PC-9 (cell line): ENCODE measurements around the gene IFITM1. TPM values are rescaled to one million over a fixed set of nuclear protein-coding genes. Genes with fewer than 3 reads are reported as not detected.

Experiments used
- BruUV-seq: library from RNA; stranded (reverse); fragments of 400-500 nt; replicated peaks from 2 replicates; lab custom pipeline; 2021; lab: Mats Ljungman, UMichigan
- CTCF ChIA-PET: fragments of 300-600 bp; sonication (Branson Sonifier 250); formaldehyde crosslinking; loops from one replicate; lab custom pipeline; 2022; ENCODE audit warnings: antibody characterized with exemption; lab: Charles Lee
- POLR2A ChIA-PET: fragments of 300-600 bp; sonication (Branson Sonifier 250); formaldehyde crosslinking; loops from one replicate; lab custom pipeline; 2022; ENCODE audit warnings: antibody characterized with exemption; ENCODE audit not compliant: unreplicated experiment; lab: Charles Lee
- DNase-seq, 2 experiments: peaks; one replicate each; pipeline versions ENCODE4 v3.0.0 to v3.0.0-alpha.2; 2015 to 2022; ENCODE audit warnings: mixed read lengths in 1 of 2
- H2AFZ ChIP-seq: fragments of 200-600 bp; sonication (generic); 2 replicates; pipeline ENCODE4 v1.8.1; 2017; ENCODE audit warnings: antibody characterized with exemption
- H3F3A ChIP-seq: fragments of 200-600 bp; sonication (generic); 2 replicates; pipeline ENCODE4 v1.8.1; 2017; ENCODE audit warnings: antibody characterized with exemption, mild to moderate bottlenecking, low read depth; ENCODE audit not compliant: insufficient read depth
- H3K27ac ChIP-seq: fragments of 200-600 bp; sonication (generic); 2 replicates; pipeline ENCODE4 v1.6.1; 2016; ENCODE audit warnings: mixed run types
- H3K27me3 ChIP-seq: fragments of 200-600 bp; sonication (generic); 2 replicates; pipeline ENCODE4 v1.6.1; 2016; ENCODE audit warnings: low read depth, mixed run types; ENCODE audit not compliant: insufficient read depth
- H3K36me3 ChIP-seq: fragments of 200-600 bp; sonication (generic); 2 replicates; pipeline ENCODE4 v1.6.1; 2016; ENCODE audit warnings: low read depth, mixed run types
- H3K4me1 ChIP-seq: fragments of 200-600 bp; sonication (generic); replicated peaks from 2 replicates; pipeline ENCODE4 v1.6.1; 2016; ENCODE audit warnings: mixed run types; ENCODE audit not compliant: insufficient read depth
- H3K4me2 ChIP-seq: fragments of 200-600 bp; sonication (generic); 2 replicates; pipeline ENCODE4 v1.6.1; 2017; ENCODE audit warnings: mixed run types
- H3K4me3 ChIP-seq: fragments of 200-600 bp; sonication (generic); 2 replicates; pipeline ENCODE4 v1.6.1; 2016; ENCODE audit warnings: mixed run types
- H3K79me2 ChIP-seq: fragments of 200-600 bp; sonication (generic); 2 replicates; pipeline ENCODE4 v1.6.1; 2017; ENCODE audit warnings: low read depth, mixed run types
- H3K9me2 ChIP-seq: fragments of 200-600 bp; sonication (generic); 2 replicates; pipeline ENCODE4 v1.8.1; 2017; ENCODE audit warnings: mild to moderate bottlenecking; ENCODE audit not compliant: insufficient read depth
- H3K9me3 ChIP-seq: fragments of 200-600 bp; sonication (generic); 2 replicates; pipeline ENCODE4 v1.8.1; 2016; ENCODE audit warnings: low read depth; ENCODE audit not compliant: insufficient read depth
- H4K20me1 ChIP-seq: fragments of 200-600 bp; sonication (generic); 2 replicates; pipeline ENCODE4 v1.8.1; 2017; ENCODE audit not compliant: insufficient read depth
- EZH2 ChIP-seq: fragments of 200-600 bp; sonication (generic); IDR thresholded peaks from 2 replicates; pipeline ENCODE4 v1.8.0; 2017; ENCODE audit warnings: antibody characterized with exemption, low read depth
- intact Hi-C: fragments of 100-400 bp; cut with micrococcal nuclease; formaldehyde crosslinking; loops from one replicate; pipeline ENCODE4 v1.10.0; 2022; ENCODE audit not compliant: unreplicated experiment
- total RNA-seq: library from RNA; stranded (reverse); gene quantifications from 2 replicates; pipeline ENCODE4 v1.2.3, GENCODE V29; 2021
- TF ChIP-seq, protein P1 (sequence below): fragments of 200-600 bp; sonication (generic); conservative IDR thresholded peaks from 2 replicates; pipeline ENCODE4 v1.6.1; 2017; ENCODE audit warnings: mixed run types, antibody characterized with exemption, mild to moderate bottlenecking, moderate library complexity

The IFITM1 gene
- total RNA-seq, 1 experiment from 2014 or later, result 9.5 TPM

DNA sequence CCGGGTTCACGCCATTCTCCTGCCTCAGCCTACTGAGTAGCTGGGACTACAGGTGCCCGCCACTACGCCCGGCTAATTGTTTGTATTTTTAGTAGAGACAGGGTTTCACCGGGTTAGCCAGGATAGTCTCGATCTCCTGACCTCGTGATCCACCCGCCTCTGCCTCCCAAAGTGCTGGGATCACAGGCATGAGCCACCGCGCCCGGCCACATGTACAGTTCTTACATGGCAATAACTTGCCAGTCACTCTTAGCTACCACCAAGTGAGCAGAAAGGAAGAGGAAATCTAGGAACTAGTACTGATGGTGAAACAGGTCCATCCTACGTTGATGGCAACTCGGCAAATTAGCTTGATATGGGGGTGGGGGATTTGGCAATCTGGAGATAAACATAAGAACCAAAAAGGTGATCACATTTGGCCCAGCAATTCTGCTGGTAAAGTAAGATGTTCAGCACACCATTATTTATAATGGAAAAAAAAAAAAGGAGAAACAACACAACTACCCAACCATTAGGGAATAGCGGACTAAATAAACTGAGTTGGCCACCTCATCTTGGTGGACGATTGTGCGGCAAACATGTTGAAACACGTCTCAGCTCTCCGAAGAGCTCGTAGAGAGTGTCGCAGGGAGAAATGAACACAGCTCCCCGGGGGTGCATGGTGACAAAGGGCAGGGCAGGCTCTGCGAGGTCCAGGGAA is 30.3 kb upstream of the IFITM1 start:
- H3K4me1 ChIP-seq, result no peaks in the 10 kb centered on the region
- no peak for DNase-seq
- CTCF ChIA-PET, result no interaction called here
- H3K79me2 ChIP-seq, result no peaks in the 10 kb centered on the region
- intact Hi-C loops, result no loop called here
- no peak for TF ChIP-seq EZH2
- TF ChIP-seq, protein P1, sequence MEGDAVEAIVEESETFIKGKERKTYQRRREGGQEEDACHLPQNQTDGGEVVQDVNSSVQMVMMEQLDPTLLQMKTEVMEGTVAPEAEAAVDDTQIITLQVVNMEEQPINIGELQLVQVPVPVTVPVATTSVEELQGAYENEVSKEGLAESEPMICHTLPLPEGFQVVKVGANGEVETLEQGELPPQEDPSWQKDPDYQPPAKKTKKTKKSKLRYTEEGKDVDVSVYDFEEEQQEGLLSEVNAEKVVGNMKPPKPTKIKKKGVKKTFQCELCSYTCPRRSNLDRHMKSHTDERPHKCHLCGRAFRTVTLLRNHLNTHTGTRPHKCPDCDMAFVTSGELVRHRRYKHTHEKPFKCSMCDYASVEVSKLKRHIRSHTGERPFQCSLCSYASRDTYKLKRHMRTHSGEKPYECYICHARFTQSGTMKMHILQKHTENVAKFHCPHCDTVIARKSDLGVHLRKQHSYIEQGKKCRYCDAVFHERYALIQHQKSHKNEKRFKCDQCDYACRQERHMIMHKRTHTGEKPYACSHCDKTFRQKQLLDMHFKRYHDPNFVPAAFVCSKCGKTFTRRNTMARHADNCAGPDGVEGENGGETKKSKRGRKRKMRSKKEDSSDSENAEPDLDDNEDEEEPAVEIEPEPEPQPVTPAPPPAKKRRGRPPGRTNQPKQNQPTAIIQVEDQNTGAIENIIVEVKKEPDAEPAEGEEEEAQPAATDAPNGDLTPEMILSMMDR, result no peak
- POLR2A ChIA-PET, result interaction anchor here (0.7 kb wide), 1 partner anchor 33 kb away, joined by 11 read pairs; no protein-coding TSS in a partner anchor
- H3K9me2 ChIP-seq, result no peaks in the 10 kb centered on the region
- H2AFZ ChIP-seq, result no peak overlapping the region
- no peaks in the 10 kb centered on the region for H4K20me1 ChIP-seq
- H3K27ac ChIP-seq, result no peak overlapping the region
- no peaks in the 10 kb centered on the region for H3K27me3 ChIP-seq
- no TSS peak for BruUV-seq
- no peak overlapping the region for H3K4me3 ChIP-seq
- no peaks in the 10 kb centered on the region for H3K9me3 ChIP-seq
- no peak overlapping the region for H3K4me2 ChIP-seq
- H3K36me3 ChIP-seq, result no peaks in the 10 kb centered on the region
- no peaks in the 10 kb centered on the region for H3F3A ChIP-seq

DNA sequence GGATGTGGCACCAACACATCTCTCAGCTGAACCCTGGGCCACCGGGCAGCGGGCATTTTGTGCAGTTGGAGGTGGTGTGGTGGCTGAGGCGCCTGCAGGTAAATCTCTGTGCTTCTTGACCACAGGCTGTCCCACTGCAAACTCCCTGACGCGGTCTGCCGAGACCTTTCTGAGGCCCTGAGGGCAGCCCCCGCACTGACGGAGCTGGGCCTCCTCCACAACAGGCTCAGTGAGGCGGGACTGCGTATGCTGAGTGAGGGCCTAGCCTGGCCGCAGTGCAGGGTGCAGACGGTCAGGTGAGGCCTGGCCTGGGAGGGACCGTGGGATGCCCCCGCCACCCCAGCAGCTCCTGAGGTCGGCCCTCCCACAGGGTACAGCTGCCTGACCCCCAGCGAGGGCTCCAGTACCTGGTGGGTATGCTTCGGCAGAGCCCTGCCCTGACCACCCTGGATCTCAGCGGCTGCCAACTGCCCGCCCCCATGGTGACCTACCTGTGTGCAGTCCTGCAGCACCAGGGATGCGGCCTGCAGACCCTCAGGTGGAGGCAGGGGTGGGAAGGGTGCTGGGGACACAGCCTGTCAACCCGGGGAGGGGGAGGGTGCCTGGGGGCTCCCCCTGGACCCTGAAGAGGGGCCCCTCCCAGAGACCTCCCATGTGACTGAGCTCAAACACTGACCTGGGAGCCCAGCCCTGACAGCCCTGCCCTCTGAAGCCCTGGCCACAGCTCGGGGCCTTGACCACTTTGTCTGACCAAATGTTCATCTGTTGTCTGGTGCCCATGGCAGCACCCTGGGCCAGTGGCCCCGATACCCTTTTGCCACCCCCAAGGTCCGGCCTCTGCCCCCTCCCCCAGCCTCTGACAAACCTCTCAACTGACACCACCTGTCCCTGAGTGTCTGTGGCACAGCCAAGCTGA is 29.5 kb upstream of the IFITM1 start:
- BruUV-seq, result no TSS peak
- TF ChIP-seq, protein P1, result no peak
- no peak for TF ChIP-seq EZH2
- POLR2A ChIA-PET, result interaction anchor here (0.6 kb wide), 1 partner anchor 108 kb away, joined by 4 read pairs; no protein-coding TSS in a partner anchor
- no peaks in the 10 kb centered on the region for H3K79me2 ChIP-seq
- H3K27me3 ChIP-seq, result no peaks in the 10 kb centered on the region
- H3K36me3 ChIP-seq, result no peaks in the 10 kb centered on the region
- H3K9me2 ChIP-seq, result no peaks in the 10 kb centered on the region
- no peaks in the 10 kb centered on the region for H3F3A ChIP-seq
- H3K4me1 ChIP-seq, result no peaks in the 10 kb centered on the region
- H3K9me3 ChIP-seq, result no peaks in the 10 kb centered on the region
- H4K20me1 ChIP-seq, result no peaks in the 10 kb centered on the region
- DNase-seq, result no peak
- H3K27ac ChIP-seq, result no peak overlapping the region
- H2AFZ ChIP-seq, result no peak overlapping the region
- intact Hi-C loops, result no loop called here
- H3K4me2 ChIP-seq, result no peak overlapping the region
- CTCF ChIA-PET, result no interaction called here
- no peak overlapping the region for H3K4me3 ChIP-seq

DNA sequence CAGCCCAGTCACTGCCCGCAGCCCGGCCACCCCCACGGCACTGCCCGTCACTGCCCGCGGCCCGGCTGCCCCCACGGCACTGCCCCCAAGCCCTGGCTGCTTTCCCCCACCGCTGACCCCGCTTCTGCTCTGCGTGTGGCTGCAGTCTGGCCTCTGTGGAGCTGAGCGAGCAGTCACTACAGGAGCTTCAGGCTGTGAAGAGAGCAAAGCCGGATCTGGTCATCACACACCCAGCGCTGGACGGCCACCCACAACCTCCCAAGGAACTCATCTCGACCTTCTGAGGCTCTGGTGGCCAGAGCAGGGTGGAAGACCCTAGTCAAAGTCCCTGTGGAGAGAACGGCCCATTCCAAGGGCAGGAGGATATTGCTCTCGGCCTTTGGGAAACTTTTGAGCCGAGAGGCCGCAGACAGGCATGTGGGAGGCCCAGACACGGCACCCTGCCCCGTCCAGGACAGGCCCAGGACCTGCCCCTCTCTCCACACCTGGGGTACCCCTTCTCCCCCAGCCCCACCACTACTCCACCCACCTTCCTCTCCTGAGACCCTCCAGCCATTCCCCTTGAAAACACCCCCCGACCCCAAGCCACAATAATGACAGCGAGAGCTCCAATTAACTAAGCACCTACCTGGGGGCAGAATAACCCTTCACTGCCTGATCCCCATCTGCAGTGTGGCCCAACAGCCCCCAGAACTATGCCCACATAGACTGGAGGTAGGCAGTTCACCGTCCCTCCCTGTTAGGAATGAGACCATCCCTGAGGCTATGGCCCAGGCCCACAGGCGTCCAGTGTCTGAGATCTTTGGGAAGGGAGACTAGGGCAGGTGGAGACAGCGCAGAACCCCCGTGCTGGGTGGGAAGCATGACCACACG is 28.6 kb upstream of the IFITM1 start:
- POLR2A ChIA-PET, result interaction anchor here (0.6 kb wide), 1 partner anchor 107 kb away, joined by 4 read pairs; no protein-coding TSS in a partner anchor
- H2AFZ ChIP-seq, result no peak overlapping the region

More for the DNA sequence above, 28.6 kb upstream of the IFITM1 start:
- H3K79me2 ChIP-seq, result no peaks in the 10 kb centered on the region
- H3K4me3 ChIP-seq, result no peak overlapping the region
- H3K27me3 ChIP-seq, result no peaks in the 10 kb centered on the region
- BruUV-seq, result no TSS peak
- no peaks in the 10 kb centered on the region for H3F3A ChIP-seq
- no peak for DNase-seq
- H3K9me3 ChIP-seq, result no peaks in the 10 kb centered on the region
- no peaks in the 10 kb centered on the region for H3K36me3 ChIP-seq
- no peaks in the 10 kb centered on the region for H3K9me2 ChIP-seq
- intact Hi-C loops, result no loop called here
- no peak overlapping the region for H3K4me2 ChIP-seq
- H4K20me1 ChIP-seq, result no peaks in the 10 kb centered on the region
- no peak for TF ChIP-seq EZH2
- TF ChIP-seq, protein P1, result no peak
- no peaks in the 10 kb centered on the region for H3K4me1 ChIP-seq
- no peak overlapping the region for H3K27ac ChIP-seq
- CTCF ChIA-PET, result interaction anchor here (0.7 kb wide), 1 partner anchor 78 kb away, joined by 14 read pairs; no protein-coding TSS in a partner anchor
